IMR-90 (cell line): Measurements from ENCODE around the gene SHB. TPM values are rescaled to one million over a fixed set of nuclear protein-coding genes. Genes with fewer than 3 reads are reported as not detected.

Source experiments
- ATAC-seq: fragments of 200-7000 bp; cut with Tn5 transposase; 2 replicates; pipeline ENCODE4 v1.9.1; 2020; ENCODE audit warnings: low read depth, mild to moderate bottlenecking, moderate library complexity
- BruUV-seq: library from RNA; stranded (reverse); fragments of 400-500 nt; replicated peaks from 2 replicates; lab custom pipeline; 2021; lab: Mats Ljungman, UMichigan
- CTCF ChIA-PET: fragments of 300-600 bp; formaldehyde crosslinking; extraction: SDS; loops from one replicate; lab custom pipeline; 2021; ENCODE audit warnings: antibody characterized with exemption; lab: Yijun Ruan, JAX
- POLR2A ChIA-PET: fragments of 300-600 bp; sonication (Branson Sonifier 250); formaldehyde crosslinking; loops from one replicate; lab custom pipeline; 2022; ENCODE audit warnings: antibody characterized with exemption; ENCODE audit not compliant: unreplicated experiment; lab: Charles Lee
- DNase-seq: peaks from one replicate; pipeline ENCODE4 v3.0.0; 2013
- H2AFZ ChIP-seq: replicated peaks from 2 replicates; pipeline ENCODE3; 2013; ENCODE audit warnings: low read length, mild to moderate bottlenecking; ENCODE audit not compliant: poor library complexity
- H2AK5ac ChIP-seq: 2 replicates; pipeline ENCODE4 v1.6.1; 2013; ENCODE audit warnings: low read depth, low read length, inconsistent platforms
- H2AK9ac ChIP-seq: replicated peaks from 2 replicates; pipeline ENCODE3; 2013; ENCODE audit warnings: mild to moderate bottlenecking, low read depth, low read length, moderate library complexity; ENCODE audit not compliant: poor library complexity
- H2BK120ac ChIP-seq: 2 replicates; pipeline ENCODE4 v1.6.1; 2013; ENCODE audit warnings: low read depth, low read length, inconsistent platforms
- H2BK15ac ChIP-seq: 3 replicates; pipeline ENCODE4 v1.6.1; 2013; ENCODE audit warnings: low read depth, low read length, inconsistent platforms
- H2BK20ac ChIP-seq: 2 replicates; pipeline ENCODE4 v1.6.1; 2013; ENCODE audit warnings: low read depth, mild to moderate bottlenecking, inconsistent platforms, low read length, moderate library complexity
- H2BK5ac ChIP-seq: 2 replicates; pipeline ENCODE4 v1.6.1; 2013; ENCODE audit warnings: mild to moderate bottlenecking, low read depth, low read length, inconsistent platforms; ENCODE audit not compliant: poor library complexity, severe bottlenecking
- H3K14ac ChIP-seq: replicated peaks from 2 replicates; pipeline ENCODE4 v1.6.1; 2013; ENCODE audit warnings: low read depth, low read length, inconsistent platforms
- H3K18ac ChIP-seq: 2 replicates; pipeline ENCODE4 v1.6.1; 2013; ENCODE audit warnings: low read depth, low read length, control low read depth
- H3K23ac ChIP-seq: 2 replicates; pipeline ENCODE4 v1.6.1; 2013; ENCODE audit warnings: low read depth, low read length, inconsistent platforms
- H3K27ac ChIP-seq: 2 replicates; pipeline ENCODE4 v1.5.1; 2013; ENCODE audit warnings: mild to moderate bottlenecking, control low read depth, low read length; ENCODE audit not compliant: insufficient read depth
- H3K27me3 ChIP-seq: 2 replicates; pipeline ENCODE4 v1.6.1; 2013; ENCODE audit warnings: low read length; ENCODE audit not compliant: control insufficient read depth, insufficient read depth
- H3K36me3 ChIP-seq: 2 replicates; pipeline ENCODE4 v1.6.1; 2013; ENCODE audit warnings: low read length, mixed read lengths; ENCODE audit not compliant: control insufficient read depth, insufficient read depth
- H3K4ac ChIP-seq: 2 replicates; pipeline ENCODE4 v1.6.1; 2013; ENCODE audit warnings: low read depth, low read length, inconsistent platforms
- H3K4me1 ChIP-seq: 2 replicates; pipeline ENCODE4 v1.6.1; 2013; ENCODE audit warnings: low read length, mixed read lengths; ENCODE audit not compliant: control insufficient read depth, insufficient read depth
- H3K4me2 ChIP-seq: 2 replicates; pipeline ENCODE4 v1.6.1; 2013; ENCODE audit warnings: low read depth, mild to moderate bottlenecking, control low read depth, low read length, moderate library complexity
- H3K4me3 ChIP-seq: 2 replicates; pipeline ENCODE4 v1.5.1; 2013; ENCODE audit warnings: low read depth, mild to moderate bottlenecking, control low read depth, low read length, moderate library complexity; ENCODE audit not compliant: insufficient read depth
- H3K56ac ChIP-seq: 2 replicates; pipeline ENCODE4 v1.6.1; 2013; ENCODE audit warnings: low read length, inconsistent platforms; ENCODE audit not compliant: insufficient read depth; ENCODE audit errors: extremely low read depth
- H3K79me1 ChIP-seq, 2 experiments: 2 replicates each; pipeline ENCODE4 v1.6.1; 2013; ENCODE audit warnings: low read length in 2 of 2, inconsistent platforms in 1 of 2, low read depth in 1 of 2
- H3K9ac ChIP-seq: 2 replicates; pipeline ENCODE4 v1.6.1; 2013; ENCODE audit warnings: low read depth, low read length, control low read depth
- H3K9me1 ChIP-seq: 2 replicates; pipeline ENCODE4 v1.6.1; 2013; ENCODE audit warnings: low read length, inconsistent platforms; ENCODE audit not compliant: insufficient read depth
- H3K9me3 ChIP-seq: 2 replicates; pipeline ENCODE4 v1.6.1; 2013; ENCODE audit warnings: low read length; ENCODE audit not compliant: control insufficient read depth, insufficient read depth
- H4K20me1 ChIP-seq: 2 replicates; pipeline ENCODE4 v1.6.1; 2013; ENCODE audit warnings: low read length, inconsistent platforms; ENCODE audit not compliant: insufficient read depth
- H4K5ac ChIP-seq: 2 replicates; pipeline ENCODE4 v1.6.1; 2013; ENCODE audit warnings: mild to moderate bottlenecking, low read depth, low read length, control low read depth
- H4K8ac ChIP-seq, 2 experiments: 2 replicates each; pipeline ENCODE4 v1.6.1; 2013; ENCODE audit warnings: low read depth in 2 of 2, low read length in 2 of 2, control low read depth in 1 of 2, inconsistent platforms in 1 of 2
- H4K91ac ChIP-seq: 2 replicates; pipeline ENCODE4 v1.6.1; 2013; ENCODE audit warnings: low read depth, low read length, inconsistent platforms; ENCODE audit not compliant: insufficient read depth
- CHD1 ChIP-seq: IDR thresholded peaks from 2 replicates; pipeline ENCODE4 v1.6.1; 2012; ENCODE audit warnings: low read depth, low read length, improper control_type of control experiment
- WGBS, 2 experiments: methylation state at CpG; one replicate each; pipeline versions ENCODE4 v1.1.5 to v1.1.7; 2013; ENCODE audit warnings: missing lambda C conversion rate in 2 of 2; ENCODE audit not compliant: insufficient read length in 1 of 2; ENCODE audit errors: extremely low coverage in 2 of 2; 5-methylcytosine and 5-hydroxymethylcytosine counted together
- dilution Hi-C: fragments of 300-500 bp; cut with HindIII; formaldehyde crosslinking; loops from one replicate; pipeline ENCODE4 v1.14.3; 2018; ENCODE audit warnings: low sequenced_read_pairs; ENCODE audit not compliant: unreplicated experiment
- in situ Hi-C: fragments of 300-500 bp; cut with MboI; formaldehyde crosslinking; loops from 3 replicates; pipeline ENCODE4 v1.14.3; 2019; ENCODE audit warnings: low sequenced_read_pairs, inconsistent platforms, mixed read lengths
- intact Hi-C: fragments of 100-400 bp; cut with micrococcal nuclease; formaldehyde crosslinking; loops from 2 replicates; pipeline ENCODE4 v1.10.0; 2022
- polyA plus RNA-seq, 3 experiments: library from polyadenylated mRNA; depleted of rRNA; stranded (reverse); fragments of >200 nt; gene quantifications; 2 replicates each; pipeline ENCODE4 v1.2.3, GENCODE V29; 2012; ENCODE audit warnings: low replicate concordance in 1 of 3
- total RNA-seq: library from RNA; depleted of rRNA; stranded (reverse); fragments of >200 nt; gene quantifications from 2 replicates; pipeline ENCODE4 v1.2.3, GENCODE V29; 2012

The SHB gene
- total and polyA plus RNA-seq, 2 of the 4 experiments (the other 2 are of a cell fraction): 6.1 to 20.4 TPM

DNA sequence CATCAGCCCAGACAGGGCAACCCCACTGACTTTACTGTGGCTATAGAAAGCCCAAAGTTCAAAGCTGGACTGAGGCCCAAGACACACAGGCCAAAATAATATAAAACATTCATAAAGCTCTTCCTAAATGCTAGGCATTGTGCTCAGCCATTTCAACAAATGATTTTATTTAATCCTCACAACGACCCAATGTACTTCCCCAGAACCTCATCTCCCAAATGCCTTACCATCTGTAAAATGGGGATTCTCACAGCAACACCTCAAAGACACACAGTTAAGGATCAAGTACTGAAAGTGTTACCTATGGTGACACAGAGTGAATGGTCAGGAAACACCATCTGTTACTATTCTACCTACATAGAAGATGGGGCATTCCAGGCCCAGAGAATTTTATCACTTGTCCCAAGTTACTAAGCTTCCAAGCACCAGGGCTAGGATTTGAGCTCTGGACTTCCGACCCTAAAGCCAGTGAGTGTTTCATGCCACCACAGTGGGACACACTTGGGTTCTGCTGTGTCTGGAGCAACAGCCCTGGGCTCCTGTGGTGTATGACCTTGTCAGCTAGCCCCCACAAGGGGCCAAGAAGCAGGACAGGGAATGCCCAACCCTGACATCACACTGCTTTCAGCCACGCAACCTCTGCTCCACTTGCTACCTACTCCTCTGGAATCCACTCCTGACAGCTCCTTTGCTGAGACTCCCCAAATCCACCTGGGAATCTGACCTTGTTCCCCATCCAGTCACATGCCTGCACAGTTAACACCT is 15.1 kb downstream of the SHB start:
- no peak overlapping the region for H3K56ac ChIP-seq
- H2BK15ac ChIP-seq: no peak overlapping the region
- H4K8ac ChIP-seq: no peak overlapping the region
- H3K36me3 ChIP-seq: peaks cover 12% of the 10 kb centered on the region
- no peak overlapping the region for H2BK20ac ChIP-seq
- no peak overlapping the region for H2AFZ ChIP-seq
- H3K18ac ChIP-seq: no peak overlapping the region
- ChIA-PET CTCF (interaction anchor here (1.1 kb wide), 1 partner anchor 36 kb away, joined by 3 read pairs; no protein-coding TSS in a partner anchor), POLR2A (no interaction called here)
- no peak overlapping the region for H3K27ac ChIP-seq
- H3K23ac ChIP-seq: peak overlapping the region; percentile 41; the same call in 1 of the 2 replicates
- H2BK120ac ChIP-seq: no peak overlapping the region
- peaks cover 72% of the 10 kb centered on the region for H4K20me1 ChIP-seq
- dilution Hi-C loops: loop anchor here (25.0 kb wide), 1 partner anchor 117 kb away; no protein-coding TSS in a partner anchor
- H4K91ac ChIP-seq: no peak overlapping the region
- DNase-seq: no peak
- H4K5ac ChIP-seq: no peak overlapping the region
- H3K79me1 ChIP-seq: peaks cover 7 to 88% of the 10 kb centered on the region in 2 experiments; a peak in 3 of 4 replicates
- H3K27me3 ChIP-seq: no peaks in the 10 kb centered on the region
- H3K4me2 ChIP-seq: no peak overlapping the region
- in situ Hi-C loops: loop anchor here (25.0 kb wide), 1 partner anchor 567 kb away; the partner anchor contains the start of gene POLR1E
- intact Hi-C loops: no loop called here
- H3K4me1 ChIP-seq: peaks cover 23% of the 10 kb centered on the region
- ATAC-seq: no peak
- TF ChIP-seq CHD1: no peak
- H3K9ac ChIP-seq: no peak overlapping the region
- no peak overlapping the region for H2AK5ac ChIP-seq
- no peak overlapping the region for H2AK9ac ChIP-seq
- 100% methylated on average over 1 of the region's 3 CpGs; no CpG with 5 or more reads in 1 of the 2 experiments for WGBS, 2 experiments
- H3K4me3 ChIP-seq: no peak overlapping the region
- H3K4ac ChIP-seq: peak overlapping the region; percentile 2; the same call in 1 of the 2 replicates
- H3K9me3 ChIP-seq: no peaks in the 10 kb centered on the region
- H2BK5ac ChIP-seq: no peak overlapping the region
- BruUV-seq: no TSS peak
- H3K9me1 ChIP-seq: peaks cover 54% of the 10 kb centered on the region
- no peak overlapping the region for H3K14ac ChIP-seq
